Measurements from ENCODE around the gene ZNF446.

GRCh38 chr19:58476498-58477015 lies 405 bp downstream of the ZNF446 start:
- TF ChIP-seq NFYB (CRISPR knock-in tag; conservative IDR thresholded peaks at IDR 0.05; ENCODE audit: low read depth): no peak
- TF ChIP-seq ERG (CRISPR knock-in tag; IDR thresholded peaks at IDR 0.05): no peak
